Nephron progenitor cell (in vitro differentiated cells): ENCODE results near the gene POU5F1.
"Not testable (repeated sequence)": the region's sequence is repeated elsewhere in the genome, so short reads cannot be mapped to it uniquely, and the experiment has no call there.

Experiments used
- DNase-seq: peaks from one replicate; pipeline ENCODE4 v3.0.0; 2021
- H3K27ac Mint-ChIP-seq: 2 replicates; pipeline ENCODE4 v1.8.0; 2021; ENCODE audit warnings: mild to moderate bottlenecking, moderate library complexity, mixed read lengths
- H3K27me3 Mint-ChIP-seq: 2 replicates; pipeline ENCODE4 v1.8.0; 2021; ENCODE audit warnings: mild to moderate bottlenecking, low read depth, mixed read lengths; ENCODE audit not compliant: poor library complexity
- H3K36me3 Mint-ChIP-seq: 2 replicates; pipeline ENCODE4 v1.8.0; 2021; ENCODE audit warnings: low read depth, mixed read lengths
- H3K4me1 Mint-ChIP-seq: 2 replicates; pipeline ENCODE4 v1.8.0; 2021; ENCODE audit warnings: mixed read lengths
- H3K4me3 Mint-ChIP-seq: 2 replicates; pipeline ENCODE4 v1.8.0; 2021; ENCODE audit warnings: mild to moderate bottlenecking, moderate library complexity, mixed read lengths
- H3K9me3 Mint-ChIP-seq: 2 replicates; pipeline ENCODE4 v1.8.0; 2021; ENCODE audit warnings: mild to moderate bottlenecking, moderate library complexity, mixed read lengths
- TF ChIP-seq, protein P1 (sequence below): fragments of 200-600 bp; sonication (generic); IDR thresholded peaks from 2 replicates; pipeline ENCODE4 v1.5.0; 2021; ENCODE audit warnings: antibody characterized with exemption

Gene POU5F1

DNA sequence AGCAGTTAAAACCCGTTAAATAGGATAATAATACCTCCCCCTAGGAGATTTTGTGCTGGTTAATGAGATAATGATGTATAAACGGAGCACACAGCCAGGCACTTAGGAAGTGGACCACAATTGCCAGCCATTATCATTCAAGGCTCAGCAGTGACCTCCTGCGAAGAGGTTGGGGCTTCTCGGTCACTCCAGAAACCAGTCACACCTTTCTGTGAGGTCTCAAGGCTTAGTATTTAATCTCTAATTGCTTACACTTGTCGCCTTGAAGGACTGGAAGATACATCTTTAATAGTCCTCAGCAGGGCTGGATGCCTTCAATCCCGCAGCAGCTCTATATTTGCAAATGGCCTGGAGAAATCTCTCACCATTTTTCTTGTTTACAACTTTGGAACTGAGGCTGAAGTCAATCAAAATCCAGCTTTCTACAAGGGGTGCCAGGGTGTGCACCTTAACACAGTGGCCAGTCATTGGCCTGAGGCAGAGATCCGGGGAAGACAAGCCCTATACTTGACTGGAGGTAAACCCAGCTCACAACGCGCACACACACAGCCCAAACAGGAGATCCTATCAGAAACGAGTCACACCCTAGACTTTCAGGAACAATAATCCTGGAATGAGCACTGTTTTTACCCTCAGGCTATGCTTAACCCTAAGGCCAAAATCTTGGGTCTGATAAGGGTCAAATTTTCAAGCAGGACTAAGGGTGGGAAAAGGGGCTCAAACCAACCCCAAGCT lies 1.2 kb downstream of the POU5F1 start:
- Mint-ChIP-seq H3K27me3 (peaks cover 85% of the 10 kb centered on the region), H3K27ac (no peak overlapping the region), H3K4me1 (peaks cover 28% of the 10 kb centered on the region), H3K4me3 (no peak overlapping the region), H3K36me3 (no peaks in the 10 kb centered on the region), H3K9me3 (peaks cover 3% of the 10 kb centered on the region)
- no peak for DNase-seq
- TF ChIP-seq, protein P1, sequence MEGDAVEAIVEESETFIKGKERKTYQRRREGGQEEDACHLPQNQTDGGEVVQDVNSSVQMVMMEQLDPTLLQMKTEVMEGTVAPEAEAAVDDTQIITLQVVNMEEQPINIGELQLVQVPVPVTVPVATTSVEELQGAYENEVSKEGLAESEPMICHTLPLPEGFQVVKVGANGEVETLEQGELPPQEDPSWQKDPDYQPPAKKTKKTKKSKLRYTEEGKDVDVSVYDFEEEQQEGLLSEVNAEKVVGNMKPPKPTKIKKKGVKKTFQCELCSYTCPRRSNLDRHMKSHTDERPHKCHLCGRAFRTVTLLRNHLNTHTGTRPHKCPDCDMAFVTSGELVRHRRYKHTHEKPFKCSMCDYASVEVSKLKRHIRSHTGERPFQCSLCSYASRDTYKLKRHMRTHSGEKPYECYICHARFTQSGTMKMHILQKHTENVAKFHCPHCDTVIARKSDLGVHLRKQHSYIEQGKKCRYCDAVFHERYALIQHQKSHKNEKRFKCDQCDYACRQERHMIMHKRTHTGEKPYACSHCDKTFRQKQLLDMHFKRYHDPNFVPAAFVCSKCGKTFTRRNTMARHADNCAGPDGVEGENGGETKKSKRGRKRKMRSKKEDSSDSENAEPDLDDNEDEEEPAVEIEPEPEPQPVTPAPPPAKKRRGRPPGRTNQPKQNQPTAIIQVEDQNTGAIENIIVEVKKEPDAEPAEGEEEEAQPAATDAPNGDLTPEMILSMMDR = no peak

DNA sequence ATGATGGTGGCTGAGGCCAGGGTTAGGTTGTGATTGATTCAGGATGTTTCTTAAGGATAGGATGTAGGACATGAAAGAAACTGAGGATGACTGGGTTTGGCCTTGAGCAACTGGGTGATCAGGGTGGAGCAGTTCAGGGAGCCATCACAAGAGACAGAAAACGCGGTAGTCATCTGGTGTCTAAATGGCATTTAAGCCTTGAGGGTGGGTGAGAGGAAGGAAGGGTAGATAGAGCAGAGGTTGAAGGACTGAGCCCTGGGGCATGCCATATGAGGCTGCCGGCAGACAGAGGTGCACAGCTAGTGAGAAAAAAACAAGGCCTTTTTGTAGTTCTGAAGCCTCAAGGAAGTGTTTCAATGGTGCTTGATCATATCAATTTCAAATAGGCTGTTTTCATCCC lies 1.9 kb downstream of the POU5F1 start:
- Mint-ChIP-seq H3K27me3 (peaks cover 80% of the 10 kb centered on the region), H3K4me1 (peaks cover 28% of the 10 kb centered on the region), H3K27ac (no peak overlapping the region), H3K36me3 (no peaks in the 10 kb centered on the region), H3K9me3 (peaks cover 3% of the 10 kb centered on the region), H3K4me3 (no peak overlapping the region)
- no peak for DNase-seq
- TF ChIP-seq, protein P1 = no peak

DNA sequence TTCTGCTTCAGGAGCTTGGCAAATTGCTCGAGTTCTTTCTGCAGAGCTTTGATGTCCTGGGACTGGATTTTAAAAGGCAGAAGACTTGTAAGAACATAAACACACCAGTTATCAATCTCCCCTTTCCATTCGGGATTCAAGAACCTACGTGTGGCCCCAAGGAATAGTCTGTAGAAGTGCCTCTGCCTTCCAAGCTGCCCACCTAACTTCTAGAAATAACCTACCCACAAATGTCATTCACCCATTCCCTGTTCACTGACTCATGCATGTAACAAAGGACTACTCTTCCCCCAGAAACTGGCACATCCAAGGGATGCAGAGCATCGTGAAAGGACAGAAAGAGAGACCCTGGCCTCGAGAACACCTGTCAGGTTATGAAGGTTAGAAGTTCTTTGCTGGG lies 4.5 kb downstream of the POU5F1 start:
- no peaks in the 10 kb centered on the region for H3K36me3 Mint-ChIP-seq
- H3K4me3 Mint-ChIP-seq = no peak overlapping the region
- TF ChIP-seq, protein P1 = no peak
- peaks cover under 1% of the 10 kb centered on the region for H3K9me3 Mint-ChIP-seq
- H3K4me1 Mint-ChIP-seq = peaks cover 15% of the 10 kb centered on the region
- H3K27ac Mint-ChIP-seq = no peak overlapping the region
- DNase-seq = no peak
- H3K27me3 Mint-ChIP-seq = peaks cover 57% of the 10 kb centered on the region

GRCh38 chr6:31165064-31165832 lies 5.2 kb downstream of the POU5F1 start:
- Mint-ChIP-seq H3K27me3 (peaks cover 49% of the 10 kb centered on the region), H3K4me1 (peaks cover 14% of the 10 kb centered on the region)
- not testable (repeated sequence) for DNase-seq, H3K4me3 Mint-ChIP-seq, H3K36me3 Mint-ChIP-seq, H3K9me3 Mint-ChIP-seq, H3K27ac Mint-ChIP-seq

DNA sequence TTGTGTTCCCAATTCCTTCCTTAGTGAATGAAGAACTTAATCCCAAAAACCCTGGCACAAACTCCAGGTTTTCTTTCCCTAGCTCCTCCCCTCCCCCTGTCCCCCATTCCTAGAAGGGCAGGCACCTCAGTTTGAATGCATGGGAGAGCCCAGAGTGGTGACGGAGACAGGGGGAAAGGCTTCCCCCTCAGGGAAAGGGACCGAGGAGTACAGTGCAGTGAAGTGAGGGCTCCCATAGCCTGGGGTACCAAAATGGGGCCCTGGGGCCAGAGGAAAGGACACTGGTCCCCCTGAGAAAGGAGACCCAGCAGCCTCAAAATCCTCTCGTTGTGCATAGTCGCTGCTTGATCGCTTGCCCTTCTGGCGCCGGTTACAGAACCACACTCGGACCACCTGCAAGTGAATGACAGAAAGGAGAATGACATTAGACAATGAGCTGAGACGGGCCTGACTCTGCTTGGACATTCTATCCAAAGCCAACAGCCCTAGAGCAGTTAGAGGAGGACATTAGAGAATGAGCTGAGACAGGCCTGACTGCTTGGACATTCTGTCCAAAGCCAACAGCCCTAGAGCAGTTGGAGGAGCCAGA lies 5.9 kb downstream of the POU5F1 start:
- H3K4me3 Mint-ChIP-seq, DNase-seq, H3K9me3 Mint-ChIP-seq, H3K36me3 Mint-ChIP-seq, H3K27ac Mint-ChIP-seq: not testable (repeated sequence)
- peaks cover 19% of the 10 kb centered on the region for H3K4me1 Mint-ChIP-seq
- H3K27me3 Mint-ChIP-seq = peaks cover 43% of the 10 kb centered on the region

- TF ChIP-seq, protein P1 = no peak
- H3K4me3 Mint-ChIP-seq = no peak overlapping the region
- peaks cover 26% of the 10 kb centered on the region for H3K4me1 Mint-ChIP-seq
- no peak overlapping the region for H3K27ac Mint-ChIP-seq
- H3K9me3 Mint-ChIP-seq = no peaks in the 10 kb centered on the region
- DNase-seq = no peak
- H3K36me3 Mint-ChIP-seq = no peaks in the 10 kb centered on the region
- H3K27me3 Mint-ChIP-seq = peaks cover 39% of the 10 kb centered on the region
These were observed 6.6 kb downstream of the POU5F1 start for GRCh38 chr6:31163922-31164321.
